Astrocyte (in vitro differentiated cells and primary cell): ENCODE data around the gene S100A11.

Source experiments
- EZH2 ChIP-seq: IDR thresholded peaks from 2 replicates; pipeline ENCODE4 v1.6.1; 2012; ENCODE audit warnings: mild to moderate bottlenecking, low read length, inconsistent platforms; ENCODE audit not compliant: insufficient read depth
- TF ChIP-seq, protein P1 (sequence below): IDR thresholded peaks from 2 replicates; pipeline ENCODE4 v1.5.1; 2011; ENCODE audit warnings: low read depth, mild to moderate bottlenecking, inconsistent platforms, low read length, moderate library complexity; ENCODE audit not compliant: insufficient read depth

DNA sequence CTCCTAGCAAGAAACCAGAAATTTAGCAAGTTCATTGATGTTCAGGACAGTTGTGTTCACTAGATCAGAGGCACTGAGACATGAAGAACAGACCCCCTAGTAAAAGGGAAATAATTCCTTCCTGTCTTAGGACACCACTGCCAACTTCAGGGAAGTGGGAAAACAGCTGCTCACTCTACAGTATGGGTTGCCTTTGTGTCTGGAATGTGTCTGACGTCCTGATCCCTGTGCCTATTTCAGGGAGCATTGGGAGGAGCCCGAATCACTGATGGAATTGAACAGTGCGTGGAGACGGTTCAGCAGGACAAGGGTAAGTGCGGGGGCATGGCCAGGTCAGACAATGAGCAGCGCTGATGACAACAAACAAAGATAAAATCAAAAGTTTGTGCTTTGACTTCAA, 21.0 kb downstream of the S100A11 start:
- TF ChIP-seq, protein P1, sequence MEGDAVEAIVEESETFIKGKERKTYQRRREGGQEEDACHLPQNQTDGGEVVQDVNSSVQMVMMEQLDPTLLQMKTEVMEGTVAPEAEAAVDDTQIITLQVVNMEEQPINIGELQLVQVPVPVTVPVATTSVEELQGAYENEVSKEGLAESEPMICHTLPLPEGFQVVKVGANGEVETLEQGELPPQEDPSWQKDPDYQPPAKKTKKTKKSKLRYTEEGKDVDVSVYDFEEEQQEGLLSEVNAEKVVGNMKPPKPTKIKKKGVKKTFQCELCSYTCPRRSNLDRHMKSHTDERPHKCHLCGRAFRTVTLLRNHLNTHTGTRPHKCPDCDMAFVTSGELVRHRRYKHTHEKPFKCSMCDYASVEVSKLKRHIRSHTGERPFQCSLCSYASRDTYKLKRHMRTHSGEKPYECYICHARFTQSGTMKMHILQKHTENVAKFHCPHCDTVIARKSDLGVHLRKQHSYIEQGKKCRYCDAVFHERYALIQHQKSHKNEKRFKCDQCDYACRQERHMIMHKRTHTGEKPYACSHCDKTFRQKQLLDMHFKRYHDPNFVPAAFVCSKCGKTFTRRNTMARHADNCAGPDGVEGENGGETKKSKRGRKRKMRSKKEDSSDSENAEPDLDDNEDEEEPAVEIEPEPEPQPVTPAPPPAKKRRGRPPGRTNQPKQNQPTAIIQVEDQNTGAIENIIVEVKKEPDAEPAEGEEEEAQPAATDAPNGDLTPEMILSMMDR, result no peak
- TF ChIP-seq EZH2, result no peak
